ENCODE results near the gene TSPAN32. TPM values are rescaled to one million over a fixed set of nuclear protein-coding genes. Genes with fewer than 3 reads are reported as not detected.

TSPAN32 gene
- total RNA-seq, 1 experiment from 2014 or later: not detected

DNA sequence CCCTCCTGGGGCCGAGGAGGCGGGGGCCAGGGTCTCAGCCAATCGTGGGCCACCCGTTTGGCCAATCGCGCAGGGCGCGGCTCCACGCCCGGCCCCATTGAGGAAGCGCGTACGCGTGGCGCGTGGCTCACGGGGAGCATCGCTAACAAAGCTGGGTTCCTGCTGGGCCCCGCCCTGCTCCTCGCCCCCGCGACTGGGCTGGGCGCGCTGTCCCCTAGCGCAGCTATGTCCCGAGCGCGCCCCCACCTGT, 30.8 kb upstream of the TSPAN32 start:
- Histone ChIP-seq H3K27ac (ENCODE audit: low read depth, low read length) (no peak overlapping the region), H3K4me2 (ENCODE audit: low read length) (no peak overlapping the region), H3K9ac (ENCODE audit: low read length) (no peak overlapping the region), H3K4me1 (ENCODE audit: control insufficient read depth in 1 of 2, insufficient read depth in 2 of 2, low read length in 2 of 2) (peaks cover 0 to 12% of the 10 kb centered on the region in 2 experiments; a peak in 2 of 4 replicates), H4K20me1 (ENCODE audit: insufficient read depth) (no peaks in the 10 kb centered on the region), H3K36me3 (ENCODE audit: control insufficient read depth in 1 of 2, insufficient read depth in 2 of 2, low read length in 2 of 2) (no peaks in the 10 kb centered on the region), H3K9me2 (ENCODE audit: insufficient read depth) (no peaks in the 10 kb centered on the region), H3K79me2 (ENCODE audit: insufficient read depth, low read length) (no peaks in the 10 kb centered on the region), H3K4me3 (replicated peaks in 1 of 2; ENCODE audit: low read depth in 1 of 2, low read length in 2 of 2) (no peak overlapping the region), H2AFZ (ENCODE audit: low read depth, low read length, poor library complexity, severe bottlenecking) (no peak overlapping the region), H3K27me3 (ENCODE audit: insufficient read depth, low read length) (no peaks in the 10 kb centered on the region), H3K9me3 (ENCODE audit: control insufficient read depth in 1 of 2, insufficient read depth in 1 of 2, low read depth in 1 of 2, low read length in 2 of 2) (no peaks in the 10 kb centered on the region)
- no peak for TF ChIP-seq SRF (IDR thresholded peaks at IDR 0.05; ENCODE audit: low read depth)
- TF ChIP-seq CEBPB (IDR thresholded peaks at IDR 0.05; ENCODE audit: low read depth): no peak
- intact Hi-C loops (cut with micrococcal nuclease): no loop called here
- DNase-seq (ENCODE audit: low read depth, low spot score) (no peak), ATAC-seq (no peak)
- BruUV-seq (replicated peaks): no TSS peak
- POLR2A ChIA-PET: no interaction called here
- RAD21 ChIA-PET (ENCODE audit: low non-redundant PET in 1 of 2, low total read pairs in 2 of 2, uncharacterized antibody in 2 of 2, unreplicated experiment in 2 of 2): no interaction called here
- CTCF ChIA-PET: no interaction called here

DNA sequence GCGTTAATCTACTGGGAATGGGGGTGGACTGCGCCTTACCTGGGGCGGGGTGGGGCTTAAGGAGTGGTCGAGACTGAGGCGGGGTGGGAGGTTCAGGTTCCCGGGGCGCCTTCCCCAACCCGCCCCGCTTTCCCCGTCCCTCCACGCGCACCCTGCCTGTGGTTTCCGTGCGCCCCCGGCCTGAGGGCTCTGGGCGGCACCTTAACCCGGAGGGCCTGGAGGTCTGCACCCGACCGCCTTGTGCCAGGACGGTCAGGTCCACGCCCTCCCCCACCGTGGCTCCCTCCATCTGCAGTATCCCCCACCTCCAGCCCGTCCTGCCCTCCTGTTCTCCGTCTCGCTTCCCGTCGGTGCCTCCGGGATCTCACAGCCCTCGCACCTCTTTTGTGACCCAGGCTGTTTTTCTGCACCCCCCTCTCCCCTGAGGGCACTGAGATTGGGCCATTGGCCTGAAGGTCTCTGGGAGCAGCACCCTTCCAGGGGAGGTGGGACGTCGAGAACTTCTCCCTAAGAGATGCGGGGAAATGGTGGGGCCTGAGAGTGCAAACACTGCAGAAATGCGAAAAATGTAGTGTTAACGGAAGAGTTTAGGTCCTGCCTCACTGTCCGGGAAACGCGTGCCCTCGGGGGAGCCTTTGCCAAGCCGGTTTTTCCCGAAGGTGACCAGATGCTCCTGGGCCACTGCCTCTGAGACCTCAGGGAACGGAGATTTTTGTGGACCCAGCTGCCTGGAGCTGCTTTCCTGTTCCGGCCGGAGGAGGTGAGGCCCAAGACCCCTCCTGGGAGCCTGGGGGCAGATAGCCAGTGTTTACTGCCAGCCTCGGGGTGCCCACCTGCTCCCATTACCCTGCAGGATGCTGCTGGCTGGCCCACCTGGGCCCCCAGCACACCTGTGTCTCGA, 30.2 kb upstream of the TSPAN32 start:
- no peaks in the 10 kb centered on the region for H4K20me1 ChIP-seq (ENCODE audit: insufficient read depth)
- H3K27ac ChIP-seq (ENCODE audit: low read depth, low read length): no peak overlapping the region
- BruUV-seq (replicated peaks): no TSS peak
- H3K4me3 ChIP-seq (replicated peaks in 1 of 2; ENCODE audit: low read depth in 1 of 2, low read length in 2 of 2): no peak overlapping the region
- peaks cover 0 to 12% of the 10 kb centered on the region in 2 experiments; a peak in 2 of 4 replicates for H3K4me1 ChIP-seq (ENCODE audit: control insufficient read depth in 1 of 2, insufficient read depth in 2 of 2, low read length in 2 of 2)
- no peak overlapping the region for H3K9ac ChIP-seq (ENCODE audit: low read length)
- ChIA-PET CTCF (no interaction called here), RAD21 (ENCODE audit: low non-redundant PET in 1 of 2, low total read pairs in 2 of 2, uncharacterized antibody in 2 of 2, unreplicated experiment in 2 of 2) (no interaction called here), POLR2A (no interaction called here)
- no peaks in the 10 kb centered on the region for H3K9me3 ChIP-seq (ENCODE audit: control insufficient read depth in 1 of 2, insufficient read depth in 1 of 2, low read depth in 1 of 2, low read length in 2 of 2)
- H3K27me3 ChIP-seq (ENCODE audit: insufficient read depth, low read length): no peaks in the 10 kb centered on the region
- no peaks in the 10 kb centered on the region for H3K36me3 ChIP-seq (ENCODE audit: control insufficient read depth in 1 of 2, insufficient read depth in 2 of 2, low read length in 2 of 2)
- no peaks in the 10 kb centered on the region for H3K9me2 ChIP-seq (ENCODE audit: insufficient read depth)
- no peaks in the 10 kb centered on the region for H3K79me2 ChIP-seq (ENCODE audit: insufficient read depth, low read length)
- DNase-seq (ENCODE audit: low read depth, low spot score) (no peak), ATAC-seq (no peak)
- TF ChIP-seq POLR2AphosphoS5 (IDR thresholded peaks at IDR 0.05; ENCODE audit: low read depth, low read length) (no peak), TCF7L2 (IDR thresholded peaks at IDR 0.05; ENCODE audit: borderline replicate concordance, extremely low read depth, insufficient read depth, insufficient read length) (no peak), RAD21 (IDR thresholded peaks at IDR 0.05; ENCODE audit: low read depth) (no peak), EZH2 (IDR thresholded peaks at IDR 0.05) (no peak), SP1 (IDR thresholded peaks at IDR 0.05; ENCODE audit: low read depth) (no peak)
- TF ChIP-seq, protein P1, sequence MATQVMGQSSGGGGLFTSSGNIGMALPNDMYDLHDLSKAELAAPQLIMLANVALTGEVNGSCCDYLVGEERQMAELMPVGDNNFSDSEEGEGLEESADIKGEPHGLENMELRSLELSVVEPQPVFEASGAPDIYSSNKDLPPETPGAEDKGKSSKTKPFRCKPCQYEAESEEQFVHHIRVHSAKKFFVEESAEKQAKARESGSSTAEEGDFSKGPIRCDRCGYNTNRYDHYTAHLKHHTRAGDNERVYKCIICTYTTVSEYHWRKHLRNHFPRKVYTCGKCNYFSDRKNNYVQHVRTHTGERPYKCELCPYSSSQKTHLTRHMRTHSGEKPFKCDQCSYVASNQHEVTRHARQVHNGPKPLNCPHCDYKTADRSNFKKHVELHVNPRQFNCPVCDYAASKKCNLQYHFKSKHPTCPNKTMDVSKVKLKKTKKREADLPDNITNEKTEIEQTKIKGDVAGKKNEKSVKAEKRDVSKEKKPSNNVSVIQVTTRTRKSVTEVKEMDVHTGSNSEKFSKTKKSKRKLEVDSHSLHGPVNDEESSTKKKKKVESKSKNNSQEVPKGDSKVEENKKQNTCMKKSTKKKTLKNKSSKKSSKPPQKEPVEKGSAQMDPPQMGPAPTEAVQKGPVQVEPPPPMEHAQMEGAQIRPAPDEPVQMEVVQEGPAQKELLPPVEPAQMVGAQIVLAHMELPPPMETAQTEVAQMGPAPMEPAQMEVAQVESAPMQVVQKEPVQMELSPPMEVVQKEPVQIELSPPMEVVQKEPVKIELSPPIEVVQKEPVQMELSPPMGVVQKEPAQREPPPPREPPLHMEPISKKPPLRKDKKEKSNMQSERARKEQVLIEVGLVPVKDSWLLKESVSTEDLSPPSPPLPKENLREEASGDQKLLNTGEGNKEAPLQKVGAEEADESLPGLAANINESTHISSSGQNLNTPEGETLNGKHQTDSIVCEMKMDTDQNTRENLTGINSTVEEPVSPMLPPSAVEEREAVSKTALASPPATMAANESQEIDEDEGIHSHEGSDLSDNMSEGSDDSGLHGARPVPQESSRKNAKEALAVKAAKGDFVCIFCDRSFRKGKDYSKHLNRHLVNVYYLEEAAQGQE (IDR thresholded peaks at IDR 0.05; ENCODE audit: low read depth): no peak
- TF ChIP-seq, protein P2, sequence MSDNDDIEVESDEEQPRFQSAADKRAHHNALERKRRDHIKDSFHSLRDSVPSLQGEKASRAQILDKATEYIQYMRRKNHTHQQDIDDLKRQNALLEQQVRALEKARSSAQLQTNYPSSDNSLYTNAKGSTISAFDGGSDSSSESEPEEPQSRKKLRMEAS (IDR thresholded peaks at IDR 0.05): no peak
- no peak overlapping the region for H2AFZ ChIP-seq (ENCODE audit: low read depth, low read length, poor library complexity, severe bottlenecking)
- H3K4me2 ChIP-seq (ENCODE audit: low read length): no peak overlapping the region
- intact Hi-C loops (cut with micrococcal nuclease): no loop called here

All from HCT116 (cell line).